Measurements from ENCODE around the gene NRXN3. TPM values are rescaled to one million over a fixed set of nuclear protein-coding genes. Genes with fewer than 3 reads are reported as not detected.

Gene NRXN3
- total RNA-seq, 1 donor from 2014 or later: 38.1 TPM

GRCh38 chr14:79453276-79453675 lies 1283.1 kb downstream of the NRXN3 start:
- ATAC-seq: no peak
- no peak for DNase-seq (ENCODE audit: low spot score)
- intact Hi-C loops (cut with DNase I): no loop called here

DNA sequence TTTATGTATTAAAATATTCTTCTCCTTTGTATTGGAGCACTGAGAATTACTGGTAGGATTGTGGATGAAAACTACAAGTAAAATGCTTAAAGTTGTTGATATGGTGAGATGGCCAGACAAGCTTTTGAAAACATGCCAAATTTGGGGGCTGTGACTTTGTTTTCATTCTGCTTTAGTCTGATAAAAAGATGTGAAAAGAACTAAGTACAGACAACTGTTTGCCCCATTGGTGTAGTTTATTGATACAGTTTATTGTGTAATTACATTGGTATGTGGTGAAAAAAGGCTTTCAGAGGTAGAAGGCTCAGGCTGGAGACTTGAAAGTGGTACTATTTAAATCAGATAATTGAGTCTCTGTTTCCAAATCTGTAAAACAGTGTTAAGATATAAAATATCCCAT lies 1294.3 kb downstream of the NRXN3 start:
- no peak for ATAC-seq
- intact Hi-C loops (cut with DNase I): no loop called here
- no peak for DNase-seq (ENCODE audit: low spot score)

DNA sequence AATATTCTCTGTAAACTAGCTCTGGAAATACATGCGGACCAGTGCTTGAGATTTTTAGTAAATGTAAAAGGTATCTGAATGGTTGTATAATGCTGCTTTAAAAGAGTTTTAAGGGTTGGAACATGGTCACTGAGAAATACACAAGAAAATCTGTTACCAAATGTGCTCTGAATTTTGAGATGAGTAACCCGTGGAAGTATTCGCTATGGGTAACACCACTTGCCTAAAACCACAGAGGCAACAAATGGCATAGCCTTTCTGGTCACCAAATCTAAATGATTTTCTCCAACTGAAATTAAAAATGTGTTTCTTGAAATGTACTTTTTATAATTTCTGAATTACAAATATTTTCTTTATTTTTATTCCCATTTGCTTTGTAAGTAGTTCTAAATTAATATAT lies 1295.5 kb downstream of the NRXN3 start:
- no peak for DNase-seq (ENCODE audit: low spot score)
- intact Hi-C loops (cut with DNase I): no loop called here
- ATAC-seq: no peak

DNA sequence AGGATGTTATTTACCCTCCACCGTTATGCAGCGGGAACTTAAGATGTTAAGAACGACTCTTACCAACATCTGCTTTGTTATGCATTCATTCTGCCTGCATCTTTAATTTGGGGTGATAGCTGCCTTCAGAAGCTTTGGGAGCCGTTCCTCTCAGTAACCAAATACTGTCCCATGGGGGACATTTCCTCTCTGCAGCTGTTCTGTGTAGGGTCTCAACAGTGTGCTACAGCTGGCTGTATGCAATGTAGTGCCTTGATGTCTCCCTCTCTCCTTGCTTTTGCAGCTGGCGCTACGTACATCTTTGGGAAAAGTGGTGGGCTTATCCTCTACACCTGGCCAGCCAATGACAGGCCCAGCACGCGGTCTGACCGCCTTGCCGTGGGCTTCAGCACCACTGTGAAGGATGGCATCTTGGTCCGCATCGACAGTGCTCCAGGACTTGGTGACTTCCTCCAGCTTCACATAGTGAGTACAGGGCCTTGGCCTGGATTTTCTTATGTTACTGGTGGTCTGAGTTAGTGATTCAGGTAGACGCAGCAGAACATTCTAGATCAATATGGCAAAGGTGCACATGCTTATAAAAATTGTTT lies 1296.9 kb downstream of the NRXN3 start:
- no peak for DNase-seq (ENCODE audit: low spot score)
- ATAC-seq: no peak
- intact Hi-C loops (cut with DNase I): no loop called here

- intact Hi-C loops (cut with DNase I): no loop called here
- ATAC-seq: no peak
- no peak for DNase-seq (ENCODE audit: low spot score)
Measured at GRCh38 chr14:79467835-79468234, 1297.7 kb downstream of the NRXN3 start.

DNA sequence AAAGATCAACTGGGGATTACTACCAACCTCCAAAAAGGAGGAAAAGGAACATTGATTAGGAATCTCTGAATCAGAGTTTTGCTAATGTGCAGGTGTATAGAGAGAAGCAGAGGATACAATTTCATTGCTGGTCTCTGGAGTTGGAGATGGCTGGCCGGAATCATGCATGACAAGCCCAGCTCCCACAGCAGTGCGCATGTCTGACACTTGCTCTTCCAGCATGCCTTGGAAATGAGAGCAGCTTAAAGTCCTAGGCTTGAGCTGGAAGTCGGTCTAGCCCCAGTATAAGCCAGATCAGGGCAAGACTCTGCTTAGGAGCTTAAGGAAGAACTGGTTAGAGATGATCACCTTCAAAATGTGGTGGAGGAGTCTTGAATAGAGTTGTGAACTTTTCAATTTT lies 1298.3 kb downstream of the NRXN3 start:
- no peak for ATAC-seq
- DNase-seq (ENCODE audit: low spot score): no peak
- intact Hi-C loops (cut with DNase I): no loop called here

DNA sequence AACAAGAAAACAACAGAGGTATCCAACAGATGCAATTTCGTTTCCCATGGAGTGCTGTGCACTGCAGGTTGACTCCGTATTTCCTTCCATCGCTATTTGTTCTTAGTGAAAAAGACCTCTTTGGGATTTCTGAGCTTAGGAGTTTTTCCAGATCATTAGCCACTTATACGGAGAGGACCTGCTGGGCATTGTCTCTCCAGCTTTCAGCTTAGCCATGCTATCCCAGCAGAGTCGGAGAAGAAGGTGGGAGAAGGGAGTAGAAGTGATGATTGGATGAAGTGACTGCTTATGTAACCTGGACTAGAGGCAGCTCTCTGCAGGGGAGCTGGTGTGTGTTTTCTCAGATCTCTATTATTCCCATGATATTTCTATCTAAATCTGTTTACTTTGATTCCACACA lies 1303.5 kb downstream of the NRXN3 start:
- ATAC-seq (no peak), DNase-seq (ENCODE audit: low spot score) (no peak)
- intact Hi-C loops (cut with DNase I): no loop called here

- intact Hi-C loops (cut with DNase I): no loop called here
- ATAC-seq (no peak), DNase-seq (ENCODE audit: low spot score) (no peak)
Measured at GRCh38 chr14:79475887-79476532, 1305.8 kb downstream of the NRXN3 start.

GRCh38 chr14:79476552-79476951 lies 1306.4 kb downstream of the NRXN3 start:
- DNase-seq (ENCODE audit: low spot score): no peak
- ATAC-seq: no peak
- intact Hi-C loops (cut with DNase I): no loop called here

- intact Hi-C loops (cut with DNase I): no loop called here
- ATAC-seq: no peak
Measured at GRCh38 chr14:79480212-79480611, 1310.0 kb downstream of the NRXN3 start.

DNA sequence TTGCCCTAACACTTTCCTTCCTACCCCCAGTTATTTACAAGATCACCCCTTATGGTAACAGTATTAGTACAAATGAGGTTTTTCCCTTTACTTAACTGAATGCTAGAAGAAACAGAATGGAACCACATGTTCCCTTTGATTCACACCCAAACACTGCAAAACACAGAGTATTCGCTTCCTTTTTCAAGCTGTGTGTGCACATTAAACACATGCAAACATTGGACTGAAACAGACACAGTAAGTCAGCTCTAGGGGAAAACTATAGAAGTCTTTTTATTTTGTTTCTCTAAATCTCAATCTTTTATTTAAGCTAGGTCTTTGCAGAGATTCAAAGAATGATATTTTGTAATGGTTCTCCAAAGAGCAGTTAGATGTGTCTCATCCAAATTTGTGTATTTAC lies 1312.7 kb downstream of the NRXN3 start:
- intact Hi-C loops (cut with DNase I): no loop called here
- ATAC-seq (no peak), DNase-seq (ENCODE audit: low spot score) (no peak)

More at GRCh38 chr14:79480212-79480611, 1310.0 kb downstream of the NRXN3 start:
- DNase-seq (ENCODE audit: low spot score): no peak

GRCh38 chr14:79483477-79484388 lies 1313.6 kb downstream of the NRXN3 start:
- ATAC-seq (no peak), DNase-seq (ENCODE audit: low spot score) (no peak)
- intact Hi-C loops (cut with DNase I): no loop called here

DNA sequence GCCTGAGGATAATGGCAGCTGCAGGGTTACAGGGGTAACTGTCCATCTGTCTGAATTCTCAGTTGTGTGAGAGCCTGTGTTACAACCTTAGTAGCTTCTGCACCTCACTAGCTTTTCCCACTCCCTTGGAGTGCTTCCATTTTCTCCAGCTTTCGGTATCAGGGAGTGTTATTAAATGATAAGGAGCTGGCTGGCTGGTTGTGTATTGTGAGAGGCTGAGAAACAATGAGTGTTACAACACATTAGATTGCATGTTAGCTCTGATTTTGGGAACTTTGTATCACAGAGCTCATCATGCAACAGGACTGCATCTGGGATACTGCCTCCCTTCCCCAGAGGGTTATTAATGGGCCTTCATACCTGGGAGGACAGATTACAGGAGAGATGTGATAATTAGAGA lies 1317.5 kb downstream of the NRXN3 start:
- no peak for ATAC-seq
- intact Hi-C loops (cut with DNase I): no loop called here

GRCh38 chr14:79491161-79491560 lies 1321.0 kb downstream of the NRXN3 start:
- no peak for DNase-seq (ENCODE audit: low spot score)
- no peak for ATAC-seq
- intact Hi-C loops (cut with DNase I): no loop called here

More for the DNA sequence above, 1317.5 kb downstream of the NRXN3 start:
- no peak for DNase-seq (ENCODE audit: low spot score)

DNA sequence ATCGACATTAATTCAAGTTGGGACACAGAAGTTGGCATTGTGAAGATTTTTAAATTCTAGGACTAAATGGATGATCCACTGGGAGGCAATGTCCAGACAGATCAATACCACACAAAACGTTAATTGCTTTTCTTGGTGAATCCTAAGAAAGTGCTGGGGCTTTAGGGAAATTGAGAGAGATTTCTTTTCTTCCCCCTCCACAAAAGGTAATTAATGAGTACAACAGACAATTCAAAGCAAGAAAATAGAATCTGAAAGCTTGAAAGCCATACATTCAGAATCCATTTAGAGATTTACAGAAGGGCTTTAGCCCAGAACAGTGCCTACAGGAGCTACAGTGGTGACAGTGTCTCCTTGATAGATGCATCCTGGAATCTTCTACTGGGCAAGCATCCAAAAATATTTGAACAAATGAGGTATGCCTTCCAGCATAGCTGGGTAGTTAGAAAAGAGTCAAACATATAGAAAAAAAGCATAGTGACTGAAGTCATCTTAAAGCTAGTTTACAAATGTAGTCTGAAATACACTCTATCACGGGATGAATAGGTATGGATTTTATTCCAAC lies 1323.0 kb downstream of the NRXN3 start:
- DNase-seq (ENCODE audit: low spot score): no peak
- intact Hi-C loops (cut with DNase I): no loop called here
- no peak for ATAC-seq

- no peak for ATAC-seq
- no peak for DNase-seq (ENCODE audit: low spot score)
- intact Hi-C loops (cut with DNase I): no loop called here
Measured at GRCh38 chr14:79496701-79497100, 1326.5 kb downstream of the NRXN3 start.

DNA sequence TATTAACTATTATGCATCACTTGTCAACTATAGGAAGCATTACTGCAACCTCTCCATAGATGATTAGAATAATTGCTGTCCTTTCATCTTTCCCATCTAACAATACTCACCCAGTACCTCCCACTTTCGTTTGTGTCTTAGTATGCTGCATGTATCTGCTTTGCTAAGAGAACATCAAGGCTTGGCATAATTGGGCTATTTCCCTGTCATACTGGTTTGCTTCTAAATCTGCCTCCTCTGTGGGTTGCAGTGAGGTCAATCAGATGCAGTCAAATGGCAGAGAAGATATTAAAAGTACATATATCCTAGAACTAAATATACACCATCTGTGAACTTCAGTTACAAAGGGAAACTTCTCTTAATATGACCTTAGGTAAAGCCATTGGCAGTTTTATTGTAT lies 1330.3 kb downstream of the NRXN3 start:
- intact Hi-C loops (cut with DNase I): no loop called here
- ATAC-seq (no peak), DNase-seq (ENCODE audit: low spot score) (no peak)

DNA sequence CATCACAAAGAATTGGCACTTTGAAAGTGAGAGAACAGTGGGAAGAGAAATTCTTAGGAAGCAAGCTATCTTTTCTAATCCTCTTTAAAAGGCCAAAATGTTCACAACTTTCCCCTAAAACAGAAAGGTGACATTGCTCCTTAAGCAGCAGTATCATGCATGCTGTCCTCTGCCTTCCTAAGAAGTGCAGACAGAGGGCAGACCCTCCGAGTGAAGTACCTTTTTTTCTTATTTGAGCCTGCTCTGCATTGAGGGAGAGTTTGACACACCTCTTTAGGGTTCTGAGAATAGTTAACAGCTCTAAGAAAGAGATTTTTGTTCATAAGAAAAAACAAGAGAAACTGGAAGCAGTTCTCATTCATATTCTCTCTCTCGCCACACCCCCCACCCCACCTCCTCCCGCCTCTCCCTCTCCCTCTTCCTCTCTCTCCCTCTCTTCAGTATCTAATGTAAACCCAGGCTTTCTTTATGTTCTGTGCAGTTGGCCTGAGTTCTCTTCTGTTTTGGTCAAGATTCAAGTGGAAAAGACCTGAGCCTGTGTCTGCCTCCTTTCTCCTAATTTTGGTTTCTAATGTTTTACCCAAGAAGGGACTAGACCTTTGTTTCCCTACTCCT lies 1332.1 kb downstream of the NRXN3 start:
- ATAC-seq (no peak), DNase-seq (ENCODE audit: low spot score) (no peak)
- intact Hi-C loops (cut with DNase I): no loop called here

DNA sequence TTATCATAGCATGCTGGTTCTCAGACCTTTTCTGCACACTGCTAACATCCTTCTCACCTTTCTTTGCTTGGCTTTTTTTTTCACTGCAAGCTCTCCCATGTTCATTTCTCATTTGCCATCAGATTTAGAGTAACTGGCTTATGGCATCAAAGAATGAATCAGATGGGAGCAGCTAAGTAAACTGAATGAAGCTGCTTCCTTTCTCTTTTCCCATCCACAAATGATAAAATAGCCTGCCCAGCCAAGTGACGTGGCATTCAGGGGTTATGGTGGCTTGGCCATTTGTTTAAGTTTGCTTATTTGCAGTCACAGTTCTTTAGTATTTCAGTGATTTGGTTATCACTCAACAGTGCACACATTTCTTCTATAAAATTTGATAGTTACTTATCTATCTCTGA lies 1332.6 kb downstream of the NRXN3 start:
- no peak for DNase-seq (ENCODE audit: low spot score)
- no peak for ATAC-seq
- intact Hi-C loops (cut with DNase I): no loop called here

All from sciatic nerve (tissue), 2 donors.